Erythroblast (primary cell): ENCODE measurements around the gene ZCCHC14.
"Not testable (repeated sequence)": the region's sequence is repeated elsewhere in the genome, so short reads cannot be mapped to it uniquely, and the experiment has no call there.

Experiments used
- GATA1 ChIP-seq: IDR thresholded peaks from 2 replicates; pipeline ENCODE4 v1.6.1; 2011; ENCODE audit warnings: low read depth, mild to moderate bottlenecking, control low read depth, low read length, moderate library complexity
- POLR2A ChIP-seq: IDR thresholded peaks from 2 replicates; pipeline ENCODE4 v1.6.1; 2011; ENCODE audit warnings: mild to moderate bottlenecking, low read length

- not testable (repeated sequence) for TF ChIP-seq POLR2A, GATA1
Observed at GRCh38 chr16:87485792-87486191, 7.0 kb downstream of the ZCCHC14 start.
